Esophagus squamous epithelium (tissue), 5 donors: ENCODE results near the gene LARP1. TPM values are rescaled to one million over a fixed set of nuclear protein-coding genes. Genes with fewer than 3 reads are reported as not detected.

Experiments
- DNase-seq: peaks from one replicate; lab custom pipeline; 2025; lab: John Stamatoyannopoulos, UW
- H3K27ac ChIP-seq, 4 donors: fragments of 200-600 bp; sonication (generic); one replicate each; pipeline ENCODE4 v1.5.1; 2016 to 2019; ENCODE audit warnings: mild to moderate bottlenecking in 1 of 4
- H3K27me3 ChIP-seq, 4 donors: fragments of 200-600 bp; sonication (generic); 1 replicate in 3 of 4; 2 replicates in 1 of 4; pipeline versions ENCODE4 v1.5.1 to v1.6.0; 2017 to 2021; ENCODE audit warnings: antibody characterized with exemption in 1 of 4
- H3K36me3 ChIP-seq, 3 donors: fragments of 200-600 bp; sonication (generic); one replicate each; pipeline ENCODE4 v1.5.1; 2016 to 2019
- H3K4me1 ChIP-seq, 3 donors: fragments of 200-600 bp; sonication (generic); one replicate each; pipeline ENCODE4 v1.5.1; 2017 to 2019
- H3K4me3 ChIP-seq, 4 donors: fragments of 200-600 bp; sonication (generic); 1 replicate in 3 of 4; 2 replicates in 1 of 4; pipeline ENCODE4 v1.5.1; 2016 to 2019; ENCODE audit warnings: mild to moderate bottlenecking in 2 of 4, moderate library complexity in 1 of 4
- H3K9me3 ChIP-seq, 3 donors: fragments of 200-600 bp; sonication (generic); one replicate each; pipeline ENCODE4 v1.5.1; 2016 to 2019
- CTCF ChIP-seq, 6 experiments: fragments of 450-650 bp in 4 of 6; fragments of 200-600 bp in 2 of 6; sonication (generic) in 2 of 6; IDR thresholded peaks; one replicate each; pipeline ENCODE4 v1.5.1; 2016 to 2019; ENCODE audit warnings: antibody characterized with exemption in 6 of 6, mild to moderate bottlenecking in 4 of 6, moderate library complexity in 4 of 6
- POLR2A ChIP-seq, 4 donors: fragments of 450-650 bp; IDR thresholded peaks; one replicate each; pipeline ENCODE4 v1.6.1; 2017; ENCODE audit warnings: antibody characterized with exemption in 4 of 4, mild to moderate bottlenecking in 4 of 4, moderate library complexity in 3 of 4
- WGBS, 2 donors: methylation state at CpG; one replicate each; pipeline ENCODE4 v1.1.5; 2018; 5-methylcytosine and 5-hydroxymethylcytosine counted together
- intact Hi-C: fragments of 100-400 bp; cut with DNase I; formaldehyde crosslinking; loops from one replicate; pipeline ENCODE4 v1.15.0; 2022
- total RNA-seq, 4 donors: library from RNA; depleted of rRNA; stranded (reverse); fragments of >200 nt; gene quantifications; one replicate each; pipeline ENCODE4 v1.1.0, GENCODE V29; 2016
- donor health status: DM: yes; HTN: yes; CAD: no.

LARP1 gene
- total RNA-seq, 4 donors from 2014 or later = 81.7 to 105 (median 95.2) TPM

- Histone ChIP-seq H3K36me3 (no peaks in the 10 kb centered on the region), H3K4me1 (peaks cover 0 to 18% (median 13%) of the 10 kb centered on the region in 3 donors), H3K9me3 (no peaks in the 10 kb centered on the region), H3K27ac (no peak overlapping the region), H3K27me3 (no peaks in the 10 kb centered on the region), H3K4me3 (no peak overlapping the region)
- no peak for DNase-seq
- TF ChIP-seq POLR2A (IDR thresholded peaks at IDR 0.05) = no peak
- no peak for TF ChIP-seq CTCF (IDR thresholded peaks at IDR 0.05)
- intact Hi-C loops = no loop called here
- 67% methylated on average over 4 to 5 of the region's 6 CpGs for WGBS, 2 donors
Observed at GRCh38 chr5:154737667-154738320, 17.4 kb upstream of the LARP1 start.

- 54 to 61% methylated on average over 2 of the region's 2 CpGs for WGBS, 2 donors
- Histone ChIP-seq H3K27ac (peak overlapping the region in 2 of 4 donors; percentile 43 to 51), H3K36me3 (no peaks in the 10 kb centered on the region), H3K27me3 (no peaks in the 10 kb centered on the region), H3K9me3 (no peaks in the 10 kb centered on the region), H3K4me3 (no peak overlapping the region), H3K4me1 (peaks cover 0 to 18% (median 13%) of the 10 kb centered on the region in 3 donors)
- no peak for DNase-seq
- intact Hi-C loops = no loop called here
- TF ChIP-seq POLR2A (IDR thresholded peaks at IDR 0.05) (no peak), CTCF (IDR thresholded peaks at IDR 0.05) (no peak)
Observed at GRCh38 chr5:154740483-154740882, 14.7 kb upstream of the LARP1 start.

DNA sequence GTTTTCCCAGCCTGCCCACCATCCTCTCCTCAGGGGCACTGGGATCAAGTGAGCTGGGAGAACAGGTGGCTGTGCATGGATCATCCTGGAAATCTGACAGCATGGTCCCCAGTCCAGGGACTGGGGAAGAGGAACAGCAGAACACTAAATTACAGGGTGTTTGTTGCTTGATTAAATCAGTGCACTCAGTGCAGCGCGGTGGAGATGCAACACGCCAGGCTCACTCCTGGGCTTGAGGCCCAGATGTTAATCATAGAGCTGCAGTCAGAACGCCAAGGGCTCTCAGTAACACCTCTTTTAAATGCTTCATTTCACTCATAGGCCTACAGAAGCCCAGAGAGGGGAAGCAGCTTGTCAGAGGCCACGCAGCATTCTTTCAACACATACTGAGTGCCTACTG is 14.2 kb upstream of the LARP1 start:
- intact Hi-C loops = no loop called here
- WGBS, 2 donors = 41 to 65% methylated on average over 5 of the region's 5 CpGs
- Histone ChIP-seq H3K4me3 (no peak overlapping the region), H3K27me3 (no peaks in the 10 kb centered on the region), H3K36me3 (no peaks in the 10 kb centered on the region), H3K9me3 (no peaks in the 10 kb centered on the region), H3K27ac (peak overlapping the region in 3 of 4 donors; percentile 9 to 51 (median 43)), H3K4me1 (peaks cover 0 to 18% (median 13%) of the 10 kb centered on the region in 3 donors)
- TF ChIP-seq CTCF (IDR thresholded peaks at IDR 0.05) = no peak
- no peak for TF ChIP-seq POLR2A (IDR thresholded peaks at IDR 0.05)
- no peak for DNase-seq

GRCh38 chr5:154741415-154741814 is 13.8 kb upstream of the LARP1 start:
- WGBS, 2 donors = 63 to 73% methylated on average over 4 of the region's 4 CpGs
- intact Hi-C loops = no loop called here
- TF ChIP-seq POLR2A (IDR thresholded peaks at IDR 0.05) = no peak
- no peak for TF ChIP-seq CTCF (IDR thresholded peaks at IDR 0.05)
- Histone ChIP-seq H3K36me3 (no peaks in the 10 kb centered on the region), H3K4me3 (no peak overlapping the region), H3K9me3 (no peaks in the 10 kb centered on the region), H3K27ac (peak overlapping the region in 2 of 4 donors; percentile 9 to 43), H3K4me1 (peaks cover 0 to 18% (median 13%) of the 10 kb centered on the region in 3 donors), H3K27me3 (no peaks in the 10 kb centered on the region)
- no peak for DNase-seq

- no peaks in the 10 kb centered on the region for H3K27me3 ChIP-seq
- H3K4me1 ChIP-seq = peaks cover 0 to 27% (median 13%) of the 10 kb centered on the region in 3 donors
- H3K9me3 ChIP-seq = no peaks in the 10 kb centered on the region
- 88 to 89% methylated on average over 4 to 5 of the region's 7 CpGs for WGBS, 2 donors
- DNase-seq = no peak
- H3K4me3 ChIP-seq = no peak overlapping the region
- no peak overlapping the region for H3K27ac ChIP-seq
- H3K36me3 ChIP-seq = no peaks in the 10 kb centered on the region
- intact Hi-C loops = no loop called here
- TF ChIP-seq POLR2A (IDR thresholded peaks at IDR 0.05) (no peak), CTCF (IDR thresholded peaks at IDR 0.05) (no peak)
Observed at GRCh38 chr5:154743812-154744211, 11.4 kb upstream of the LARP1 start.
